HG03196 (cell line): ENCODE data around the gene IL1R1.

Experiments
- ATAC-seq: cut with Tn5 transposase; IDR thresholded peaks from one replicate; pipeline ENCODE4 v1.9.1; 2021; ENCODE audit not compliant: unreplicated experiment

The IL1R1 gene

DNA sequence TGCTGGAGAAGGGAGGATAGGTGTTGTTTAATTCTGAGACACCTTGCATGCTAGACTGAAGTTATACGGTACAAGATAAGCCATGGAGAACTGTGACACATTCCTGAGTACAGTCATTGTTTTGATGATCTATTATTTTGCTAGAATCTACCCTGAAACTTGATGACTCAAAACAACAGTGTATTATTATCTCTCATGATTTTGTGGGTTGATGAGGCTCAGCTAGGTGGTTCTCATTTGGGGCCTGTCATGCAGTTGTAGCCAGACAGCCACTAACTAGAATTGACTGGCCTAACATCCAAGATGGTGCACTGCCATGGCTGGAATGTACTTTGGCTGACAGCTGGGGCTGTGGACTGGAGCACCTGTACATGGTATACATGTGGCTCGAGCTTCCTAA is 5.4 kb upstream of the IL1R1 start:
- no peak for ATAC-seq

DNA sequence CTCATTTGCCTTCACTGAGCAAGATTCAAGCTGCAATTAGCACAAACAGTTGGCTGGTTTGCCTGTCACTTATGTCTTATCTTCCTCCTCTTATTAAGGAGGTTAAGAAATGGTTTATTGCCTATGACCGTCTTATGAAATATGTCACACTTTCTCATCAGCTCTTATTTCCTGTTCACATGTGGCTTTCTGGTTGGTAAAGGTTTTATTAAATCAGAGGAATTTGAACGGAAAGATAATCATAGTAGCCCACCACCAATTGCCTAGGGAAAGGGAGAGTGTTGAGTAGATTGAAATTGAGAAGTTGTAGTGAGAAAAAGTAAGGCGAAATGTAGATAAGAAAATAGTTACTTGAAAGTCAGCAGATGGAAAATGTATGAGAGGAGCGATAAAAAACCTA is 4.2 kb upstream of the IL1R1 start:
- no peak for ATAC-seq

DNA sequence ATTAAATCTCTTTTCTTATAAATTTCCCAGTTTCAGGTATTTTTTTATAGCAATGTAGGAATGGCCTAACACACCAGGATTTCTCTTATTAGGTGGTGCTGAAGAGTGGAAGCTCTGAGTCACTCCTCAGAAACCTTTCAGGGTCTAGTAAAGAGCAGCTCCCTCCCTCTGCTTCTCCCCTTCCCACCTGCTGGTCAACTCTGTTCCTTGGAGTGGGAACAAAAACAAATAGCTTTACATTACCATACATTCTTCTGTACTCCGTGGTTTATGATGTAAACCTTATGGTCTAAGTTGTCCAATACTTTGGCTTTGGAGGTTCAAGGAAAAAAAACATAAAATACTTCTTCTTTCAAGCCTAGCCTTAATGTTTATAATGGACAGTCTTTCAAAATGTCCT is 2.7 kb upstream of the IL1R1 start:
- no peak for ATAC-seq

DNA sequence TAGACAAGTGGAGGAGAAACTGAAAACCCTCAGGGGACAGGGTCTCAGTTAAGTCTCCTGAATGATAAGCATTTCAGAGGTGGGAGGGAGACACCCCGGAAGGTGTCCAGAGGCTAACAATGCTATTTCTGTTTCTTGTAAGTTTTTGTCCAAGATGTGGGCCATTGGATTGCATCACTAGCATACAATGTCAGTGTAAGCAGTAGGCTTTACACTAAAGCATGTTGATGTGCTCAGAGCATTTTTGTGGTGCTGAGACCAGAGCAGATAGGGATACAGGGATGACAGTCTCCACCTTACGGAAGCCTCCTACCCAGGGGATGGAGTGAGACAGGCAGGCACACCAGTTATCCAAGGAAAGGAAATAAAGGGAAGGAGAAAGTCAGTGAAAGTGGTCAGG is 2.2 kb upstream of the IL1R1 start:
- no peak for ATAC-seq

DNA sequence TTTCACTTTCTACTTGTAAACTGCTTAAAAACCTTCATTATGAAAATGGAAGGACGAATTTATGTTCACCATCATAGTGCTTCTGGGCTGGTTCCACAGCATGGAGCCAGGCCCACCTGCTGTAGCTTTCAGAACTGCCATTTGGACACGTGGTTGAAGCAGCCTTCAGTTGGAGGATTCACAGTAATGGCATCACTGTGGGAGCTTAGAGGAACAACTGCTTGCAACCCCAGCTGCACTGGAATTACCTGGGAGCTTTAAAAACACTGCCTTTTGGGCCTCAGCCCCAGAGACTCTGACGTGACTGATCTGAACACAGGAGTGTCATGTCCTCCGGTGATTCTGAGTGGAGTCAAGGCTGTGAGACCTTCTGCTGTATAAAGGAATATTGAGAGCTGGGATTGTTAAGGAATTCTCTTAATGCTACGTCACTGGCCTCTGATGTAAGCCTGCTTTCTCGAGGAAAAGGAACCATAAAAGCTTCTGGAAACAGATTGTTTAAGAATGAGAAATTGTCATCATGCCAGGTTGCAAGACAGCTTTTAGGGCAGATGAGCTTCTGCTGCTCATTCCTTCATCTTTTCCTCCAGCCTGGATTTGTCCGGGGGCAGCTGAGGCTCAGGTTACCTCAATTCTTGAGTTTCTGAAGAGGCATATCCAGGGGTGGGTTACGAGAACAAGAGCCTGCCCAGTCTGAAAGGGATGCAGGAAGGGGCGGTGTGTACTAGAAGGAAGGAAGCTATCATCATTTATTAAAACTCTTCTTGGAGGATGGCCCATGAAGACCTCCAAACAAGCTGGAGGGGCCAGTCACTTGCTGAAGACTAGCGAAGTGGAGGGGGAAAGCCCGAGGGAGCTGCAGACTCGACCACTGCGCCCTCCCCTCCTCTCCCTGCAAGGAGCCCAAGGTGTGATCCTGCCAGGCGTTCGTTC is 1.3 kb upstream of the IL1R1 start:
- no peak for ATAC-seq

DNA sequence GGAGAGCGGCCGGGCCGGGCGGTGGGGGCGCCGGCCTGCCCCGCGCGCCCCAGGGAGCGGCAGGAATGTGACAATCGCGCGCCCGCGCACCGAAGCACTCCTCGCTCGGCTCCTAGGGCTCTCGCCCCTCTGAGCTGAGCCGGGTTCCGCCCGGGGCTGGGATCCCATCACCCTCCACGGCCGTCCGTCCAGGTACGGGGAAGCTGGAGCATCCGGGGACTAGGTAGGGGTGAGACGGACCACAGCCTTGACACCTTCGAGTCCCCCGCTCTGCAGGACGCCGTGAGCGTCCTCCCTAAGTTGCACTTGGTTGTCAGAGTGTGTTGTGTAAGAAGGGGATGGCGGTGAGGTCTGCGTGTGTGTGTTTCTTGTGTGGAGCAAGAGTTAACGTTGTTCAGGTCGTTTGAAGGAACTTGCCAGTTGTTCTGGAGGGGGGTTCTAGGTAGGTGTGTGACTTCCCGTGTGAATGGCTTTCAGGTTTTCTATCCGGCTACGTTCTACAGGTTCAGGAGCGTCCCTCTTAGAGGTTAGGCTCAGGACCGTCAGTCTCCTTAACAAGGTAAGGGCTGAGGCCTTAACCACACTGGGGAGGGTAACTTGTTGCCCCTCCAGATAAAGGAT is 393 bp downstream of the IL1R1 start:
- ATAC-seq, result no peak

DNA sequence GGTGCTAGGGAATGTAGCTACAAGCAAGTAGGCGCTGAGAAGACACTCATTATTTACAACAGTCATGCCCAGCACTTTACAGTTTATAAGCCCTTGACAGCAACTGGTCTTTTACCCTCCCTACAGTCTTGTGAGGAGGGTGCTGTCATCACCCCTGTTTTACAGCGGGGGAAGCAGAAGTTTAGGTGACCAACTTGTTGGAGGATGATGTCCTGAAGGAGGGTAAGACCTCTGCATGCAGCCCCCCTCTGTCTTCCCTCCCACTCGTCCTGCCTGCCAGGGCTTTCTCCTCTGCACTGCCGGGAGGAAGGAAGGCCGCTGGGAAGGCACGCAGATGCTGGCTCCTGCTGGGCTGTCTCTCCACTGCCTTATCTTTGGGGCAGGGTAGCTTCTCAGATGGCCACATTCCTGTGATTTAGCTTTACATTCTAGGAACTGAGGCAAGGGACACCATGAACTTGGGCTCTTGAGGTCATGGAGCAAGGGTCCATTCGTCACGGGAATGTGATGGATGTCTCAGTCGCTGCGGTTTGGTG is 972 bp downstream of the IL1R1 start:
- ATAC-seq, result no peak

DNA sequence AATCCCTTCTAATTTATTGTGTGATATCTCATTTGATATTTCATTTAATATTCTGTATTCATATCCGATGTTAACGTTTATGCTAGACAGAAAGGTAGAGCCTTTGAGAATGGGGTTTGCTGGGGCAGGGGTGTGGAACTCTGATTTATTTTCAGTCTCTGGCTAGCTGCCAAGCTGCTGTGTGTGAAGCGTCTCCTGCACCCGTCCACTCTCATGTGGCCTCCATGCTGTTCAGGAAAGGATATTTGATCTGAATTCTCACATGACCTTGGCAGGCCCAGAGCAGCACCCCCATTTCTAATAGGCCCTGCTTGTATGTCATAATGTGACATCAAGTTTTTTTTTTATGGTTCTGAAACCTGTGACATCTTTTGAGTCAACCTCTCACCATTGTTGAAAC is 1.6 kb downstream of the IL1R1 start:
- ATAC-seq, result no peak

DNA sequence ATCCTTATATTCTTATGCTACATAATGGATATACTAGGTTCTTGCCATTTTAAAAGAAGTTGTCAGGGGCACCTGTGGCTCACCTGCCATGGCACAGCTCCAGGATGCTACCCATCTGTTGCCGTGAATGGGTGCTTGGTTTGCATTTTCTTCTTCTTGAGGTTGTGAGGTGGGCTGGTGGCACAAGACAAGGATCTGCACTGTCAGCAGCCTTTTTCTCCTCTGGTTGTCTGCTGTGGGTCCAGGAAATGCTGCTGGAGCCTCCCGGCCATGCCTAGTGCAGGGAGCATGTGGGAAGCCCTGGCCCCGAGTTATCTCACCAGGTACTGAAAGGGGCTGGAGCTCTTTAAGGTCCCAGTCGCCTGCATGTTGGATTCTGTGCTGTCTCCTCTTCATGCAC is 2.6 kb downstream of the IL1R1 start:
- no peak for ATAC-seq

DNA sequence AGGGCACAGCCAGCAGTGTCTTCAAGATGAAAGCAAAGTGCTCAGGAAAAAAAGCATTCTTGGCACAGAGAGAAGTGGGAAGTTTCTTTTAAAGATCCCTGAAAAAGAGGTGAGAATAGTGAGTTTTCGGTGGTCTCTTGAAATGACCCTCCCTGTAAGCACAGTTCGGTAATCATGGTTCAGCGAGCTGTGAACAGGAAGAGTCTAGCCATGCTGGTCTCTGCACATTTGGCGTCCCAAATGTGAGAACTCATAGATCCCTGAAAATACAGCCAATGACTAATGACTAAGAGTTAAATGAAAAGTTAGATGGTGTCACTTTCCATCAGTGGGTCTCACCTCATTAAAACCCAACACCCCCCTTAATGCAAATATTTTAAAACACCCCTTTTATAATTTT is 3.4 kb downstream of the IL1R1 start:
- no peak for ATAC-seq

DNA sequence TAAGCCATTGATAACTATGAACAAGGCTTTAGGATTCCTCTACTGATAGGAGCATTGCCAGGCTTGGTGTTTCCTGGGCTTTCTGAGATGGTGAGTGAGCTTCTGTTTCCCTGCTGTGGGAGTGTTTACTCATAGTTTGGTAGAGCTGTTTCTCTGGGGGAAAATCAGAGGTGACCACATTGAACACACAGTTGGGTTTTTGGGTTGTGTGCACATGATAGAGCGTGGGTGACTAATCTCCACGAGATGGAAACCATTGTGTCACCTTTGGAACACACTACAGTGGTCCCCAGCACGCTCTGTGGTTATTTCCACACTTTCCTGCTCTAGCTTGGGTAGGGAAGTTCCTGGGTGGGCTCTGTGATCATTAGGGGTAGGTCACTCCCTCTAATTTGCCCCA is 5.4 kb downstream of the IL1R1 start:
- ATAC-seq, result no peak

DNA sequence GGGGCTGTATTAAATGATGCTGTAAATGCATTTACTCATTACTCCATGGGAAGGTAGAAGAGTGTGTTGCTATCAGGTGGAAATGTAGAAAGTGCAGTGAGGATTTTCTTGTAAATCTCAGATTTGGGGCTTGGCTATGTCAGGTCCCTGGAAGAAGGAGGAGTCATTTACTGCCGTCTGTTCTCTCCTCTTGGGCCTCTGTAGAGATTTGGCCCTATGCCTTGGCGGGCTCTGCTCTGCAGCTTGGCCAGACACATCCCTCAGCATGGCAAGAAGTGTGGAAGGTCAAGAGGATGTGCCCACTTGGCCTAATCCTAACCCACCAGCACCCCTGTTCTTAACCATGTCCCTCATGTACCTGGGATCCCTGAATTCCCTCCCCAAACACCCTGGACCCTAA is 6.7 kb downstream of the IL1R1 start:
- no peak for ATAC-seq

DNA sequence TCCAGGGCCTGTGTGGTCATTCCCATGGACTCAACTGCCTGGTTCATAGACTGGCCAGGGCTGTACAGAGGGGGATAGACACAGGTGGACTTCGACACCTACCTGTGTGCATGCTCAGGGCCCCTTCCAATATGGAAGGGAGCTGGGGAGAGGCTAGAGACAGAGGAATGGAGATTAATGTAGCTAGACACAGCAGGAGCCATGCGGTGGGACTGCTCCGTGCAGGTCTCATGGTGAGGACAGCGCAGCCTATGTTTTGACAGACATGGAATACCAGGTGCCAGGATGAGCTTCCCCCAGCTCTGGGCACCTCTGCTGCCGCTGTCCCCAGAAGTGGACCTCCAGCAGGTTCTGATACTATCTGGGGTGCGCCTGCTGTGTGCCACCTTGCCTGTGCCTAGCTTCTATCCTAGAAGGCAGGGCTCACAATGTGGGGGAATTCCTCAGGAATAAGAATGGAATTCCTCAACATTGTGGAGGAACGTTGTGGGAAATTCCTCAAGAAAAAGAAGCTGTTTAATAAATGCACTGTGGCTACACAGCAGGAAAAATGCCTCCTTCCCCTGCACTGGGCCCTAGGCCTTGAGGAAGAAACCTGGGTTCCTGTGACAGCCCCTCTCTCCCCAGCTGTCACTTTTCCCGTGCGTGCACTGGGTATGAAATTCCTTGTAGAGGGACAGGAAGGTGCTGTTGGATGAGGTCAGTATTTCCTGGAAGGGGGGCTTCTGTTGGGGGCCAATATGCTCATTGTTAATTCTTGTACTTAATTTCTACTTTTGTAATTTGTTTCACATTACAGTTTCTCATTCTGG is 7.3 kb downstream of the IL1R1 start:
- no peak for ATAC-seq

DNA sequence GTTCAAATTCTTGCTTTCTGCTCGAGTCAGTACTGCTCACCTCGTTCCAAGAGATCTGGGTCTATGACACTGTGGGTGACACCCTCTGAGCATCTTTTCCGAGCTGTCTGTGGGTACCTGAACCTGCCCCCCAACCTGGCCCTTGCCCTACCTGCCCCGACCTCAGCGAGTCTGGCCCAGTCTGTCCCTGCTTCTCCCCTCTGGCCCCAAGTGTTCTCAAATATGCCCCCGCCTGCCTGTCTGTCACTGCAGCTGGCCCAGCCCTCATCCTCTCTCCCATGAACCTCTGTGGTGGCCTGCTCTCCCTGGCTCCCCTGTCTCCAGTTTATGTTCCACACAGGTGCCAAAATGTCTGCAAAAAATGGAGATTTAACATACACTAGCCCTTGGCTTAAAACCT is 11.8 kb downstream of the IL1R1 start:
- ATAC-seq, result no peak

DNA sequence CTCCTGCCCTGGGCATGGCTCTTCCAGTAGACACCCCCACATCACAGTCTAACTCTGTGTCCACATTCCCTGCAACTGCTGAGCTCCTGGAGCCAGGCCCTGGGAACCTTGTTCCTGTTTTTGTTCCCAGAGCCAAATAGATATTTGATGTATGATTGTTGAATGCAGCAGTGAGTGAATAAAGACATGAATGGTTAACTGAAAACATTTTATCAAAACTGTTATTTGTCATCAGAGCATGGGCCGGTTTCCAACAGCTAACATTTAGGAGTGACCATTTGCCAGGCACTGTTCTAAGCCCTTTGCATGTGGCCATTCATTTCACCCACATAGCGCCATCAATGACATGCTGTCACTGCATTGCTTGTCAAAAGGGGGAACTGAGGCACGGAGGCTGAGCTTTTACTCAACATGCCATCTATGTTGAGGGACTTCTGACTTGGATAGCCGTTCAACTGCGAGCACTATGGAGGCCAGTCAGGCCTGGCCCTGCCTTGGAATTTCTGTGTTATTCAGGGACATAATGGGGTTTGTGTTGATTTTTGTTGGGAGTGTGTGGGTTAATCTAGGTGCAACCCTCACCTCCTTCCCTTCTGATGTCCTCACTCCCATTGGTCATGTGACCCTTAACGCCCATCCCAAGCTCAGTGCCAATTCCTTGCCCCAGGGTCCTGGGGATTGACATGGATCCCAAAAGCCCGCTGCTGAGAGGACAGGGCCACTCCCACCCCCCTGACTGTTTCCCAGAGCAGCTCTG is 12.6 kb downstream of the IL1R1 start:
- no peak for ATAC-seq

DNA sequence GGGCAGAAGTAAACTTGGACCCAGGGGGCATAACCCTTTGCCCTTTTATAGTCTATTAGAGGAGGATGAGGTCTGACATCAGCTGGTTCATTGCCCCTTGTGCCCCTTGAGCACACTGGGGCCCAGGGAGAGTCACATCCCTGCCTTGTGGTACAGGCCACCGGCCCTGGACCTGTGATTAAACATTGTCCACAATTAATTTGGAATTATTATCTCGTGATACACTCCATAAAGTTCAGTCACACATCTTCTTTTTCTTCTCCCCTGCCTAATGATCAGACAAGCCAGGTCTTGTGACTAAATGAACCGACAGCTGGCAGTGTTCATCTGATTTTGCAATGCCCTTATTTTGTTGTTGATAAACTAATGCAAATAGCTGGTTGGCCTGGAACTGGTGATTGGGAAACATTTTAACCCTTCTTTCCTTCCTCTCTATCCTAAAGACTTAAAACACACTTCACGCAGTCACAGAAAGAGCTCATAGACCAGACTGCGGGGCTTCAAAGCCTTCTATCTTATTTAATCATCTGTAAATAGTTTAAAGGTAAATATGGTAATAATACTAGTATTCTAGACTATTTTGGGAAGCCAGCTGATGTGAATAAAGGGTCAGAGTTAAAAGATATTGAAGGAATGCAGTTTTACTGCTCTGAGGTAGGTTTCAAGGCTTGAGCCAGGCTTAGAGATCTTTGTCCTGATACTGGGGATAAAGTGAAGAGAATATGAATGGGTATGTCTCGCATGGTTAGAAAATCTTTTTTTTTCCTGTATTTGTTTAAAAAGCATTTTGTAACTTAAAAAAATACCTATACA is 13.4 kb downstream of the IL1R1 start:
- no peak for ATAC-seq

DNA sequence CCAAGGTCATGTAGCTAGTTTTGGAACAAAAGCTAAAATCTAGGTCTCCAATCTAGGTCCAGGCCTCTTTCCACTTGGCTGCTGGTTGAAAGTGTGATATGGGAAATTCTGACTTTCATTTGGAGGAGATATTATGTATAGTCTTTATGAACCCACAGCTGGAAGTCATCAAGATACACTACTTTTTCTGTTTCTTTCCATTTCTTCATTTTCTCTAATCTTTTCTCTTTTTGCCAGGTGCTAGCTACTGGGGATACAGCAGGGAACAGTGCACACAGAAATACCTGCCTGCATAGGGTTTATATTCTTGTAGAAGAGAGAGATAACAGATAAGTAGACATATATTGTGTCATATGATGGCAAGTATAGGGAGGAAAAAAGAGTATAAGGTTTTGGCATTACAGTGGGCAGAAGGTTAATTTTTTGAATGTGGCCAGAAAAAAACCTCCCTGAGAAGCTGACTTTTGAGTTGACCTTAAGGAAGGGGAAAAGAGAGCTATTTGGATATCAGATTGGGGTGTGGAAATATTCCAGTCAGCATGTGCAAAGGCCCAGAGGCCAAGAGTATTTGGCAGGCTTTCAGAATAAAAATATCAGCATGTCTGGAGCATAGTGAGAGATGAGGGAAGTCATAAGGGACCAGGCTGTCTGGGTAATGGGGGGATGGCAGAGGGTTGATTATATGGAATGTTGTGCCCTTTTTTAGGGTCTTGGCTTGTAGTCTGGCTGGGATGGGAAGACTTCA is 15.6 kb downstream of the IL1R1 start:
- no peak for ATAC-seq

DNA sequence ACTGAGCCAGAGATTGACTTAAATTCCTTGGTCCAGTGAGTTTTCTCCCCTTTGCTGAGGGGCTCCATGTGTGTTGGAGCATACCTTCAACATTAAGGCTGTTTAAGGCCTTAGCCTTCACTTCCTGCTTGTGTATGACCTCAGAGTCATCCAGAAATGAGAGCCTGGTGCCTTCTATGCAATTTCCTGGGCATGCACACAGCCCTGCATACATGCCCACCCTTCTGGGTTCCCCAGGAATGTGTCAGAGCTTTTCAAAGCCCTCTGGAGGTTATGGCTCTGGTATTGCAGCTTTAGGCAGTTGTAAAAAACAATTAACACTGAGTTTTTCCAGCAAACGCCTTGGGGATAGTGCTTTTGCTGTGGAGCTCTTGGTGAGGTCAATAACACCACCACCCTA is 16.7 kb downstream of the IL1R1 start:
- no peak for ATAC-seq

DNA sequence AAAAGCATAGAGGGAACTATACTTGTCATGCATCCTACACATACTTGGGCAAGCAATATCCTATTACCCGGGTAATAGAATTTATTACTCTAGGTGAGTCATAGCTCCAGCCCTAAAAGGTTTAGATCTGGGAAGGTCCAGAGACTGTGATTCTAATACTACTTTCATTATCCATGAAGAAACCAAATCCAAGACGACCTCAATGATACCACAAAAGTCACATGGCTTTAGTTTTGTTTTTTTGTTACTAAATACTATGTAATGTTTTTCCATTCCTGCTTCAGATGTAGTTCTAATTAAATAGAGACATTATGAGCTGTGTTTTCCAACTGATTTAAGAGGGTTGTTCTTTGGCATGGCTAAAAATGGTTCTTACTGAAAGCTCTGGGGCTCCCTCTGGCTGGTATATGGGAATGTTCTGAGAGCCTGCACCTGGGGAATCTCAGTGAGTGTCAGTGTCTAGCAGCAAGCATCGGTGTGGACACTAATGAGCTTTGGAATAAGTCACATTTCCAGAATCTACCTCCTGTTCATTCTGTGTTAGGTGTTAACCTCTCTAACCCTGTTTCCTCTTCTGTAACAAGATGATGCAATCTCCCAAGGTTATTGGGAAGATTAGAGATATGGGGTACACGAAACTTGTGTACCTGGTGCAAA is 23.8 kb downstream of the IL1R1 start:
- no peak for ATAC-seq
